Heart left ventricle (tissue), 13 donors: ENCODE measurements around the gene SGO1.

ENCODE experiments used
- CTCF ChIP-seq, 12 donors: fragments of 200-600 bp; sonication (generic) in 4 of 12; IDR thresholded peaks; one replicate each; pipeline versions ENCODE4 v1.5.0 to v1.8.0; 2018 to 2022; ENCODE audit warnings: antibody characterized with exemption in 12 of 12, mild to moderate bottlenecking in 5 of 12
- POLR2A ChIP-seq, 2 donors: fragments of 450-650 bp; IDR thresholded peaks; one replicate each; pipeline ENCODE4 v1.6.1; 2017; ENCODE audit warnings: antibody characterized with exemption in 2 of 2, mild to moderate bottlenecking in 2 of 2, moderate library complexity in 2 of 2
- donor health status: ischemic (EF 13 %, LVEDD 7.1; RV severe dilation, severe dysfunction).
- donor health status: DM: no; HTN: yes; CAD: no.
- donor health status: DM: no; HTN: no; CAD: no.
- donor health status: ischemic (EF 25% LVEDD 6.9; RV normal size, moderate dysfunction).
- donor health status: ischemic (EF 25% LVEDD 5.7; RV mildly dilated, moderate dysfunction).
- donor health status: ischemic (EF 35%, LVEDD 5.7; RV mildly dilated, moderate dysfunction).
- donor health status: nonischemic (EF 11% LVEDD 7.7; RV severe dilation, severe dysfunction).
- donor health status: DM: yes; HTN: yes; CAD: no.
- donor health status: PGD.
- donor health status: ischemic (EF 29% LVEDD 5.4; RV normal size, mild dysfunction).
- donor health status: nonischemic (EF 23%, LVEDD 6.1; RV moderate dilation, normal function).

- TF ChIP-seq CTCF (IDR thresholded peaks at IDR 0.05) (no peak), POLR2A (IDR thresholded peaks at IDR 0.05) (no peak)
Observed at GRCh38 chr3:20154928-20155327, 31.1 kb downstream of the SGO1 start.
